COLO829 (cell line): Measurements from ENCODE around the gene ATRN.
"Not testable (repeated sequence)": the region's sequence is repeated elsewhere in the genome, so short reads cannot be mapped to it uniquely, and the experiment has no call there.

Experiments used
- DNase-seq: peaks from one replicate; pipeline ENCODE4 v3.0.0; 2012; ENCODE audit warnings: low spot score

ATRN gene

GRCh38 chr20:3470208-3470626 lies 601 bp upstream of the ATRN start:
- no peak for DNase-seq

GRCh38 chr20:3471397-3472021 lies 691 bp downstream of the ATRN start:
- no peak for DNase-seq

- no peak for DNase-seq
These were observed 1.3 kb downstream of the ATRN start for GRCh38 chr20:3472105-3472504.

- no peak for DNase-seq
These were observed 2.5 kb downstream of the ATRN start for GRCh38 chr20:3473324-3473723.

GRCh38 chr20:3473944-3474343 lies 3.1 kb downstream of the ATRN start:
- DNase-seq: no peak

- not testable (repeated sequence) for DNase-seq
These were observed 6.4 kb downstream of the ATRN start for GRCh38 chr20:3477003-3477860.

DNA sequence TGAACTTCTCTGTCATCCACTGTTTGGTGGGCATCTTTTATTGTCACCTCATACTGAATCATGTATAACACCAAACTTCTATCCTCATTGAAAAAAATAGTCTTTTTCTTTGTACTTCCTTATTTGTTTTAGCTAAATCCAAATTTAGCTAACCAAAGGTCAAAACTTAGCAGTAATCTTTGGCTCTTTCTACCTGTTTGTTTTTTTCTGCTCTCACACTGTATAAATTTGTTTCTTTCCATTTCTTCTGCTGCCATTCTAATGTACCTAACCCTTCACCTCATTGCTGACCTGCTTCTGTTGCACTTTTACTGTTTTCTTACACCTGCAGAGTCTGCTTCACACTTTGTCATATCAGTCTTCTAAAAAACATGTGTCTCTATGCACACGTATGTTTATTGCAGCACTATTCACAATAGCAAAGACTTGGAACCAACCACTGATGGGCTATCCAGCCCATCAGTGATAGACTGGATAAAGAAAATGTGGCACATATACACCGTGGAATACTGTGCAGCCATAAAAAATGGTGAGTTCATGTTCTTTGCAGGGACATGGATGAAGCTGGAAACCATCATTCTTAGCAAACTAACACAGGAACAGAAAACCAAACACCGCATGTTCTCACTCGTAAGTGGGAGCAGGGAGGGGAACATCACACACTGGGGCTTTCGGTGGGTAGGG lies 7.2 kb downstream of the ATRN start:
- DNase-seq: no peak

DNA sequence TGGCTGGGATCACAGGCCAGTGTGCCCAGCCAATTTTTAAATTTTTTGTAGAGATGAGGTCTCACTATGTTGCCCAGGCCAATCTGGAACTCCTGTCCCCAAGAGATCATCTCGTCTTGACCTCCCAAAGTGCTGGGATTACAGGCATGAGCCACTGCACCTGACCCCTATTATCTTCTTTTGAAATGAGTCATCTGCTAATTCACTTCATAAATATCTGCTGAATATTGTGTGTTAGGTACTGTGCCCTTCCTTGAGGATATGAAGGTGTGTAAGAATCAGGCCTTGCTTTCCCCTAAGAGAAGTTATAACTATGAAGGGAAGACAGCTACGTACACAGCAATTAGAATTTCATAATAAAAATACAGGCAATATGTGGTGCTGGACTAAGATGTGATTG lies 8.2 kb downstream of the ATRN start:
- DNase-seq: no peak

GRCh38 chr20:3479759-3480615 lies 9.2 kb downstream of the ATRN start:
- DNase-seq: no peak

GRCh38 chr20:3483309-3483708 lies 12.5 kb downstream of the ATRN start:
- no peak for DNase-seq

DNA sequence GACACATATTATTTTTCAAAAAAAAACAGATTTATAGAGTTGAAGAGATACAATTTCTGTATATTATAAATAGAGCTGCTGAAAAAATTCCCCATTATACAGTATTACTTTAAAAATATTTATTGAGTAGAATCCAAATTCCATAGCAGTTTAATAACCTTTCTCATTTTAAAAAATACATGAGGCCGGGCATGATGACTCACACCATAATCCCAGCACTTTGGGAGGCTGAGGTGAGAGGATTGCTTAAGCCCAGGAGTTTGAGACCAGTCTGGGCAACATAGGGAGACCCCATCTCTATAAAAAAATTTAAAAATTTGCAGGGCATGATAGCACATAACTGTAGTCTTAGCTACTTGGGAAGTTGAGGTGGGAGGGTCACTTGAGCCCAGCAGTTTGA lies 13.0 kb downstream of the ATRN start:
- no peak for DNase-seq

- DNase-seq: no peak
These were observed 15.1 kb downstream of the ATRN start for GRCh38 chr20:3485913-3486312.

- DNase-seq: no peak
These were observed 16.0 kb downstream of the ATRN start for GRCh38 chr20:3486850-3487249.

GRCh38 chr20:3492669-3493068 lies 21.9 kb downstream of the ATRN start:
- DNase-seq: no peak

DNA sequence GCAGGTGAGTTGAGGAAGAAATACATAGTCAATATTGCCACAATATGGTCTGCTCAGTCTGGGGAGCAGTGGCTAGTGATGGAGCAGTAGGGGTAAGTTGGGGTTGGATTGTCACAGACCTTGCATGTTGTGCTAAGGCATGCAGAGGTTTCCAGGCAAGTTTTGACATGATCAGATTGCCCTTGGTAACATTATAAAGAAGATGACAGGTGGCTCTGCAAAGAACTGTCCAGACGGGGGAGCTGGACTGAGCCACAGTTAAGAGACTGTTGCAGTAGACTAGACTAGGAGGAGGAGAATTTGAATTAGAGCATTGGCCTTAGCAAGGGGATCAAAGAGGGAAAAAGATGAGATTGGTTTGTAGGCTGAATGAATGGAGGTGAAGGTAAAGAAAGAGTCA lies 23.4 kb downstream of the ATRN start:
- no peak for DNase-seq

GRCh38 chr20:3502878-3503277 lies 32.1 kb downstream of the ATRN start:
- no peak for DNase-seq

DNA sequence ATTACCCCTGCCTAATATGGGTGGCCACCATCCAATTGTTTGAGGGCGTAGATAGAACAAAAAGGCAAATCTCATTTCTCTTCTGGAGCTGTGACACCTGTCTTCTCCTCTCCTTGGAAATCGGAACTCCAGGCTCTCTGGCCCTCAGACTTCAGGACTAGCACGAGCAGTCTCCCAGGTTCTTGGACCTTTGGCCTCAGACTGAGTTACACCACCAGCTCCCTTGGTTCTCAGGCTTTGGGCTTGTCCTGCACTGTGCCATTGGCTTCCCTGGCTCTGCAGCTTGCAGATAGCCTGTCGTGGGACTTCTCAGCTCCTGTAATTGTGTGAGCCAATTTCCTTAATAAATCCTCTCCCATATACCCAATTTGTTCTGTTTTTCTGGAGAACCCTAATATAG lies 34.3 kb downstream of the ATRN start:
- DNase-seq: no peak

GRCh38 chr20:3509064-3509463 lies 38.2 kb downstream of the ATRN start:
- no peak for DNase-seq

- no peak for DNase-seq
These were observed 39.3 kb downstream of the ATRN start for GRCh38 chr20:3510110-3510509.

- not testable (repeated sequence) for DNase-seq
These were observed 41.4 kb downstream of the ATRN start for GRCh38 chr20:3512239-3512638.

DNA sequence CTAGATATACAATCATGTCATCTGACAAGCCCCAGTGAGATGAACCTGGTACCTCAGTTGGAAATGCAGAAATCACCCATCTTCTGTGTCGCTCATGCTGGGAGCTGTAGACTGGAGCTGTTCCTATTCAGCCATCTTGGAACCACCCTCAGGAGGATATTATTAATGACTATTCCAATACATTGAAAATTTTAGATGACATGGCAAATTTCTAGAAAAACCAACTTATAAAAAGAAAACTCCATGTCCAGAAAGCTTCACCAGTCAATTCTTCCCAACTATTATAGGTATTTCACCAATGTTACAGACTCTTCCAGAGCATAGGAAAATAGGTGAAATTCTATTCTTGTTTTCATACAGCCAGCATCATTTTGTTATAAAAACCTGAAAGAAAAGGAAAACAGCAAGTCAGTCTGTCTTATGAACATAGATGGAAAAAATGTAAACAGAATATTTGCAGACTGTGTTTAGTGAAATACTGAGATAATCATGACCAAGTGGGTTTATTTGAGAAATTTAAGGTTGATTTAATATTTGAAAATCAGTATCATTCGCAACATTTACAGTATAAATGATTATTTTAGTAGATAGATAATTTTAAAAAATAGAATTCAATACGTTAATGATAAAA lies 43.3 kb downstream of the ATRN start:
- no peak for DNase-seq
